K562 (cell line): ENCODE data around the gene ZNF18. TPM values are rescaled to one million over a fixed set of nuclear protein-coding genes. Genes with fewer than 3 reads are reported as not detected.

Source experiments
- ATAC-seq: fragments of 200-7000 bp; cut with Tn5 transposase; 3 replicates; pipeline ENCODE4 v1.9.1; 2020; ENCODE audit warnings: moderate library complexity
- BruUV-seq: library from RNA; stranded (reverse); fragments of 400-500 nt; replicated peaks from 2 replicates; lab custom pipeline; 2021; lab: Mats Ljungman, UMichigan
- CTCF ChIA-PET: fragments of 300-600 bp; formaldehyde crosslinking; extraction: SDS; loops from one replicate; lab custom pipeline; 2021; ENCODE audit warnings: low intra/inter-chr PET ratio; lab: Yijun Ruan, JAX
- POLR2A ChIA-PET: fragments of 300-600, 350-650 bp; sonication (Branson Sonifier 250); formaldehyde crosslinking; extraction: SDS; loops from one replicate; lab custom pipeline; 2021; ENCODE audit warnings: antibody characterized with exemption, inconsistent platforms; lab: Yijun Ruan, JAX
- DNase-seq, 4 experiments: peaks; one replicate each; pipeline versions ENCODE4 v3.0.0 to v3.0.0-alpha.2; 2011 to 2018; ENCODE audit warnings: low spot score in 3 of 4, mixed read lengths in 3 of 4; ENCODE audit errors: extremely low read depth in 1 of 4
- FAIRE-seq: peaks from 2 replicates; lab custom pipeline; 2011; peaks lifted over from hg19 to GRCh38; lab: Jason Lieb, UNC
- H2AFZ ChIP-seq: 2 replicates; pipeline ENCODE4 v1.6.0; 2011; ENCODE audit warnings: low read depth, low read length, control low read depth, inconsistent platforms
- H3K27ac ChIP-seq: fragments of 200-600 bp; 3 replicates; pipeline ENCODE4 v1.8.0; 2011; ENCODE audit warnings: low read depth, mild to moderate bottlenecking, control low read depth, inconsistent platforms, low read length, moderate library complexity, mixed read lengths; ENCODE audit errors: extremely low read depth
- H3K27me3 ChIP-seq, 2 experiments: fragments of 300-600 bp in 1 of 2; 2 replicates in 1 of 2; 3 replicates in 1 of 2; pipeline versions ENCODE4 v1.6.0 to v1.8.0; 2011; ENCODE audit warnings: inconsistent platforms in 2 of 2, low read length in 2 of 2, mild to moderate bottlenecking in 1 of 2, mixed read lengths in 1 of 2, moderate library complexity in 1 of 2; ENCODE audit not compliant: control insufficient read depth in 2 of 2, insufficient read depth in 2 of 2
- H3K36me3 ChIP-seq: fragments of 300-600 bp; 3 replicates; pipeline ENCODE4 v1.8.0; 2011; ENCODE audit warnings: mild to moderate bottlenecking, low read length, inconsistent platforms; ENCODE audit not compliant: control insufficient read depth, insufficient read depth
- H3K4me1 ChIP-seq, 2 experiments: fragments of 200-600 bp in 1 of 2; replicated peaks in 1 of 2; 2 replicates in 1 of 2; 3 replicates in 1 of 2; pipeline versions ENCODE4 v1.5.1 to v1.8.0; 2011; ENCODE audit warnings: inconsistent platforms in 2 of 2, low read length in 2 of 2, mild to moderate bottlenecking in 1 of 2, mixed read lengths in 1 of 2, moderate library complexity in 1 of 2; ENCODE audit not compliant: control insufficient read depth in 2 of 2, insufficient read depth in 2 of 2
- H3K4me2 ChIP-seq: 2 replicates; pipeline ENCODE4 v1.6.1; 2011; ENCODE audit warnings: low read length, control low read depth, inconsistent platforms, mixed read lengths; ENCODE audit not compliant: insufficient read depth
- H3K4me3 ChIP-seq: fragments of 200-600 bp; sonication (generic), shearing (Covaris generic); 2 replicates; pipeline ENCODE4 v1.5.1; 2016; ENCODE audit warnings: control low read depth, inconsistent platforms
- H3K79me2 ChIP-seq: fragments of 200-600 bp; 3 replicates; pipeline ENCODE4 v1.8.0; 2011; ENCODE audit warnings: low read length, inconsistent platforms; ENCODE audit not compliant: control insufficient read depth, insufficient read depth
- H3K9ac ChIP-seq, 2 experiments: 2 replicates each; pipeline versions ENCODE4 v1.6.0 to v1.6.1; 2011; ENCODE audit warnings: low read depth in 2 of 2, low read length in 2 of 2, control low read depth in 1 of 2, inconsistent platforms in 1 of 2, mild to moderate bottlenecking in 1 of 2, mixed read lengths in 1 of 2; ENCODE audit not compliant: insufficient read depth in 1 of 2
- H3K9me1 ChIP-seq: one replicate; pipeline ENCODE4 v1.6.0; 2011; ENCODE audit warnings: inconsistent platforms, mild to moderate bottlenecking, low read length, moderate library complexity; ENCODE audit not compliant: control insufficient read depth, insufficient read depth
- H3K9me3 ChIP-seq: replicated peaks from 2 replicates; pipeline ENCODE4 v1.5.1; 2011; ENCODE audit warnings: low read depth, low read length, inconsistent platforms; ENCODE audit not compliant: control insufficient read depth, insufficient read depth
- H4K20me1 ChIP-seq: replicated peaks from 2 replicates; pipeline ENCODE4 v1.6.1; 2011; ENCODE audit warnings: low read length, inconsistent platforms, mixed read lengths; ENCODE audit not compliant: control insufficient read depth, insufficient read depth
- ARHGAP35 ChIP-seq: fragments of 450-650 bp; IDR thresholded peaks from 2 replicates; pipeline ENCODE4 v1.6.1; 2018; ENCODE audit not compliant: partially characterized antibody
- ARID3B ChIP-seq: fragments of 250-450 bp; sonication (Bioruptor Pico); IDR thresholded peaks from 2 replicates; pipeline ENCODE4 v1.4.0; 2020; ENCODE audit warnings: borderline replicate concordance
- CXXC5 ChIP-seq: fragments of 250-450 bp; sonication (Bioruptor Pico); IDR thresholded peaks from 2 replicates; pipeline ENCODE4 v1.8.0; 2022; ENCODE audit warnings: inconsistent platforms, mild to moderate bottlenecking, moderate library complexity
- FOS ChIP-seq: IDR thresholded peaks from 3 replicates; pipeline ENCODE4 v1.6.1; 2011; ENCODE audit not compliant: insufficient read length; ENCODE audit errors: extremely low read depth
- KLF1 ChIP-seq: fragments of 450-650 bp; IDR thresholded peaks from 2 replicates; pipeline ENCODE4 v1.6.1; 2016; ENCODE audit warnings: missing genetic modification characterization, missing compliant biosample characterization
- NFYB ChIP-seq: IDR thresholded peaks from 2 replicates; pipeline ENCODE4 v1.6.1; 2011; ENCODE audit warnings: mild to moderate bottlenecking, moderate library complexity; ENCODE audit not compliant: insufficient read length; ENCODE audit errors: extremely low read depth
- RBM14 ChIP-seq: fragments of 200-400 bp; formaldehyde crosslinking; IDR thresholded peaks from 2 replicates; pipeline ENCODE4 v1.6.1; 2018; ENCODE audit warnings: low read depth, mild to moderate bottlenecking, low read length, moderate library complexity, borderline replicate concordance; ENCODE audit not compliant: insufficient read depth
- ZFP91 ChIP-seq: sonication (generic); formaldehyde crosslinking; IDR thresholded peaks from 2 replicates; pipeline ENCODE4 v1.8.0; 2022; ENCODE audit warnings: mild to moderate bottlenecking, missing genetic modification reagents
- in situ Hi-C: fragments of 300-500 bp; cut with MboI; formaldehyde crosslinking; loops from 4 replicates; pipeline ENCODE4 v1.15.0; 2018; ENCODE audit warnings: inconsistent platforms, mixed read lengths
- intact Hi-C: fragments of 100-400 bp; cut with micrococcal nuclease; formaldehyde crosslinking; loops from 2 replicates; pipeline ENCODE4 v1.14.2; 2022
- polyA plus RNA-seq, 8 experiments: library from polyadenylated mRNA; depleted of rRNA in 4 of 8; stranded (reverse) in 5 of 8; unstranded in 3 of 8; fragments of >200 nt; fragmentation: Nextera tagmentation in 2 of 8; fragmentation: Illumina TruSeq in 1 of 8; extraction: Ambion mirVana in 2 of 8; extraction: Trizol in 1 of 8; gene quantifications; 2 replicates each; pipeline versions ENCODE4 v1.2.1 to v1.2.3, GENCODE V29; 2011 to 2014; ENCODE audit warnings: inconsistent platforms in 1 of 8, missing spikeins in 1 of 8
- total RNA-seq, 7 experiments: library from RNA; depleted of rRNA in 6 of 7; stranded (reverse); fragments of >200 nt in 6 of 7; fragmentation: Illumina TruSeq in 2 of 7; extraction: Trizol in 2 of 7; gene quantifications; 2 replicates each; pipeline versions ENCODE4 v1.2.1 to v1.2.3, GENCODE V29; 2011 to 2021; ENCODE audit warnings: low replicate concordance in 1 of 7
- TF ChIP-seq, protein P1 (sequence below), 2 experiments: IDR thresholded peaks; 2 replicates each; pipeline ENCODE4 v1.6.1; 2011; ENCODE audit warnings: borderline replicate concordance in 1 of 2, control low read depth in 1 of 2, low read depth in 1 of 2, low read length in 1 of 2, mild to moderate bottlenecking in 1 of 2, mixed read lengths in 1 of 2, moderate library complexity in 1 of 2; ENCODE audit not compliant: insufficient read depth in 1 of 2, insufficient read length in 1 of 2, poor library complexity in 1 of 2, severe bottlenecking in 1 of 2; ENCODE audit errors: extremely low read depth in 1 of 2

ZNF18 gene
- total and polyA plus RNA-seq, 9 of the 15 experiments (the other 6 are each of a cell fraction or from before 2014, with no cell fraction given): 1.1 to 5.0 (median 3.4) TPM

GRCh38 chr17:11969565-11969964 is 27.7 kb downstream of the ZNF18 start (continued):
- TF ChIP-seq CXXC5 (CRISPR knock-in tag): no peak

DNA sequence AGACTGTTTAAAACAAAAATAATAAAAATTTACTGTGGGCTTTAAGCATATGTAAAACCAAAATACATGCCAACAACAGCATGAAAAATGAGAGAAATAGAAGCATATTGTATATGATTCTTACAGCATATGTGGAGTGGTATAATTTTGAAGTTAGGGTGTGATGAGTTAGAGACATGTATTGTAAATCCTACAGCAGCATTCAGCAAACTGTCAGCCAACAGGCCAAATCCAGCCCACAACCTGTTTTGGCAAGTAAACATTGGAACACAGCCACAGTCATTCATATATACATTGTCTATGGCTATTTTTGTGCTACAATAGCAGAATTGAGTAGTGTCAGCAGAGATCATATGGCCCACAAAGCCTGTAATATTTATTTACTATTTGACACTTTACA is 42.3 kb downstream of the ZNF18 start:
- in situ Hi-C loops: no loop called here

More for the DNA sequence above, 42.3 kb downstream of the ZNF18 start:
- H3K9me3 ChIP-seq: no peaks in the 10 kb centered on the region; the same call in 1 of the 2 replicates
- TF ChIP-seq NFYB (no peak), ARHGAP35 (no peak), KLF1 (no peak), ARID3B (no peak), FOS (no peak), ZFP91 (CRISPR knock-in tag) (no peak), RBM14 (no peak)
- TF ChIP-seq, protein P1, sequence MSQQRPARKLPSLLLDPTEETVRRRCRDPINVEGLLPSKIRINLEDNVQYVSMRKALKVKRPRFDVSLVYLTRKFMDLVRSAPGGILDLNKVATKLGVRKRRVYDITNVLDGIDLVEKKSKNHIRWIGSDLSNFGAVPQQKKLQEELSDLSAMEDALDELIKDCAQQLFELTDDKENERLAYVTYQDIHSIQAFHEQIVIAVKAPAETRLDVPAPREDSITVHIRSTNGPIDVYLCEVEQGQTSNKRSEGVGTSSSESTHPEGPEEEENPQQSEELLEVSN (IDR thresholded peaks at IDR 0.05; ENCODE audit: borderline replicate concordance in 1 of 2, extremely low read depth in 1 of 2, insufficient read depth in 1 of 2, insufficient read length in 1 of 2, low read depth in 1 of 2, low read length in 1 of 2, poor library complexity in 1 of 2, severe bottlenecking in 1 of 2): no peak
- H3K36me3 ChIP-seq: no peaks in the 10 kb centered on the region
- no peak overlapping the region for H3K4me3 ChIP-seq
- FAIRE-seq (no peak), ATAC-seq (no peak), DNase-seq (no peak)
- ChIA-PET CTCF (no interaction called here), POLR2A (no interaction called here)
- intact Hi-C loops: no loop called here
- H3K4me2 ChIP-seq: no peak overlapping the region
- H3K4me1 ChIP-seq: no peaks in the 10 kb centered on the region; a peak in 1 of 5 replicates
- no peak overlapping the region for H3K27ac ChIP-seq
- no TSS peak for BruUV-seq
- no peak overlapping the region for H3K9ac ChIP-seq
- no peaks in the 10 kb centered on the region for H4K20me1 ChIP-seq
- H2AFZ ChIP-seq: no peak overlapping the region
- H3K9me1 ChIP-seq: no peaks in the 10 kb centered on the region
- no peaks in the 10 kb centered on the region; a peak in 1 of 5 replicates for H3K27me3 ChIP-seq
- no peaks in the 10 kb centered on the region for H3K79me2 ChIP-seq
